HG03442 (cell line): ENCODE measurements around the gene LOC128125822.
A peak's percentile ranks its signal among the peaks of the same experiment; 100 is the strongest.
"Not testable (repeated sequence)": the region's sequence is repeated elsewhere in the genome, so short reads cannot be mapped to it uniquely, and the experiment has no call there.

Source experiments
- ATAC-seq: cut with Tn5 transposase; IDR thresholded peaks from one replicate; pipeline ENCODE4 v1.9.1; 2021; ENCODE audit warnings: mild to moderate bottlenecking, moderate library complexity; ENCODE audit not compliant: unreplicated experiment

LOC128125822 gene

DNA sequence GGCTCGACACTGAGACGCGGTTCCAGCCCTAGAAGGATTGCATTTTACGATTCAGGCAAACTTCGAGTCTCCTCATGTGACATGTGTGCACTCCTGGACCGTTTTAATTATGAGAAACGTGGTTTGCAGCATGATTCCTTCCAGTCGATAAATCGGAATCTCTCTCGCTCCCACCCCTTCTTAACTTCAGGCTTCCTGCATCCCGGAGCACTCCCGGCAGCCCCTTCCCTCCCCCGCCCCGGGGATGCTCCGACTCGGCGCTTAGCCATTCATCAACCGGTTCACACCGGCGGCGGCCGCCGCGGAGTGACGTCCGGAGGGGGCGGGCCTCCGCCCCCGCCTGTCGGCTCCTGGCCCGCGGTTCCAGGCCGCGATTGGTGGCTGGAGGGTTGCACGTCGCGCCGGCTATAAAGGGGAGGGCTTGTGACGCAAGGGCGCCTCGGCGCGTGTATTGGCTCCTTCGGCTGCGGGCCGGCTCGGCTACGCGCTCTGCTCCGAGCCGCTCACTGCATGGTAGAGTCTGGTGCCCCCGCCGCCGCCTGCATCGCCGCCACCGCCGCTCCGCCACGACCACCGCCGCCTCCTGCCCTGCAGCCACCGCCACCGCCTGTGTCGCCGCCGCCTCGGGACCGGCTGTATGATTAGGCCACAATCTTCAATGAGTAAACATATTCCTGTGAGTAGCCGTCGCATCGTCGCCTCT is at the start of gene LOC128125822, which contains the start of gene PTP4A1:
LOC128125822 (plus strand) TSS at position 437 of the 703 bp plus-strand sequence.
PTP4A1 (plus strand) TSS at position 437 of the 703 bp plus-strand sequence. CDS start 4,401 bp downstream, outside the sequence.
- peak; percentile 89 for ATAC-seq

DNA sequence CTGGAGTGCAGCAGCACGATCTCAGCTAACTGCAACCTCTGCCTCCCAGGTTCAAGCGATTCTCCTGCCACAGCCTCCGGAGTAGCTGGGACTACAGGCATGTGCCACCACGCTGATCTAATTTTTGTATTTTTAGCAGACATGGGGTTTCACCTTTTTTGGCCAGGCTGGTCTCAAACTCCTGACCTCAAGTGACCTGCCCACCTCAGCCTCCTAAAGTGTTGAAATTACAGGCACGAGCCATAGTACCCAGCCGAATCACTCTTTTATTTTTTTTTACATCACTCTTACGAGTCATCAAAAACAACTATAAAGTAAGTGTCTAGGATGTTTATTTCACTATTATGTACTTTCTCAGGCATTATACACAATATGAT is 49.4 kb upstream of the LOC128125822 start:
- not testable (repeated sequence) for ATAC-seq

DNA sequence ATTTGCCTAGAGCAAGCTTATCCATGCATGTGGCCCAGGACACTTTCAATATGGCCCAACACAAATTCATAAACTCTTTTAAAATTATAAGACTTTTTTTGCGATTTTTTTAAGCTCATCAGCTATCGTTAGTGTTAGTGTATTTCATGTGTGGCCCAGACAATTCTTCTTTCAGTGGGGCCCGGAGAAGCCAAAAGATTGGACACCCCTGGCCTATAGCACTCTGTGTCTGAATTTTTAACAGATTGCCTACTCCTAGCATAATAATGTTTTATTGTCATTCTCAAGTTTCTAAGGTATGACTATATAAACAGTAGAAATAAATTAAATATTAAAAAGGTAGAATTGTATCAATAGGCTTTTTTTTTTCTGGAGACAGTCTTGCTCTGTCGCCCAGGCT is 48.6 kb upstream of the LOC128125822 start:
- ATAC-seq, result no peak

- no peak for ATAC-seq
Measured at GRCh38 chr6:63525186-63525878, 46.9 kb upstream of the LOC128125822 start.

DNA sequence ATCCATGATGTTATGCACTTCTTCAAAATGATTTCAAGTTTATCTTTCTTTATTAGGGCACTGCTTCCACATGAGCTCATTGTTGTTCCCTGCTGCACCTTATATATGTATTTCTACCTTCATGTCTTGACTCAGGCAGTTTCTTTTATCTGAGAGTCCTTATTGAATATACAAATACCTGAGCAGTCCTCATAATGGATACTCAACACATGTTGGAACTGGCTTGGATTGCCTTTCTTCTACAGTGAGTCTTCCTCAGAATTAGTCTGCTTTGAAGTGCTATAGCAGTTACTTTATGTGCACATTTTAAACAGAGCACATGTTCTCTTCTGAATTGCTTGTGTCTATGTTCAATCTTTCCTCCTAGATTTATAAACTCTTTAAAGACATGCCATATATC is 45.3 kb upstream of the LOC128125822 start:
- ATAC-seq, result no peak

GRCh38 chr6:63527658-63528514 is 44.4 kb upstream of the LOC128125822 start:
- ATAC-seq, result peak; percentile 40

DNA sequence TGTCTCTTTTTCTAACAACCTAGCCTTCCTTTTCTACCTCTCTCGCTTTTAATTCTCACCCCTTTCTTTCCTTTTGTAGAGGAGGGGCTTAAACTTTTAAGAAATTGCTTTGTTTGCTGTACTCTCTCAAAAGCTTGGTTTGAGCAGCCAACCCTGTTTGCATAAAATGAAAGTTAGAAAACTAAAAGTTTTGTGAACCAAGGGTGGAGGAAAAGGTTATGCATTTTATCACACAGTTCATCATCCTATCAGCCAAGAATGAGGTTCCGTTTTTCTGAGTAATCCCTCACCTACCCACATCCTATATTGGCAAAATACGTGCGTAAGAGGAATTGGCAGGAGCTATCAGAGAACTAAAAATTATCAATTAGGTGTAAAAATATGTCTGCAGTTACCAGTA is 42.8 kb upstream of the LOC128125822 start:
- ATAC-seq, result no peak

GRCh38 chr6:63530182-63530581 is 42.1 kb upstream of the LOC128125822 start:
- ATAC-seq, result no peak

GRCh38 chr6:63530991-63531390 is 41.3 kb upstream of the LOC128125822 start:
- no peak for ATAC-seq

GRCh38 chr6:63533026-63533425 is 39.3 kb upstream of the LOC128125822 start:
- ATAC-seq, result no peak

- no peak for ATAC-seq
Measured at GRCh38 chr6:63533952-63534351, 38.3 kb upstream of the LOC128125822 start.

DNA sequence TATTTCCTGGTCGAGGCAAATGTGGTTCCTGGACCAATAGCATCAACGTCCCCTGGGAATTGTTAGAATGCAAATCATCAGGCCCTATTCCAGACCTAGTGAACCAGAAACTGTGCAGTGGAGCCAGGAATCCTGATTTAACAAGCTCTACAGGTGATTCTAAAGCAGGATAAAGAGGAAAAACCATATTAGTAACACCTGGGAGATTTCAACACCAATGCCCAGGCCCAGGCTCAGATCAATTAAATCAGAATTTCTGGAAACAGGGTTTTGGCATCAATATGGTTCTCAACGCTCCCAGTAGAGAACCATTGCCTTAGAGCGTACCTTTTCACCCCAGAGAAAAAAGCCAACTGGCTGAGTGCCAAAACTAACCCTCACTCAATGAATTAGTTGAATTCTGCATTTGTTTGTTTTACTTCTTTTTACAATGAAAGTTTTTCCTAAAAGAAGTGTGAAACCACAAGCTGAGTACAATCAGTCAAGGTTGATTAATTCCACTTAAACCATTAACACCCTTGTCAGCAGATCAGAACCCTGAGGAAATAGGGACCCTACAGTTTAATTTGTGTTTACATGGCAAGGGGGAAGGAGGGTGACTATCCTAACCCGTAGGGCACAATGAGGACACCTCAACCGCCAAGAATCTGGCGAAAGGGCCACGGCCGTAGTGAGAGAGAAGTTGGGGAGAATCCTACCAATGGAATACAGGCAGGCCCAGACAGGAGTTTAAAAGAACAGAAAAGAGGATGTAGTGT is 34.9 kb upstream of the LOC128125822 start:
- peak; percentile 57 for ATAC-seq

- no peak for ATAC-seq
Measured at GRCh38 chr6:63537959-63538300, 34.4 kb upstream of the LOC128125822 start.

DNA sequence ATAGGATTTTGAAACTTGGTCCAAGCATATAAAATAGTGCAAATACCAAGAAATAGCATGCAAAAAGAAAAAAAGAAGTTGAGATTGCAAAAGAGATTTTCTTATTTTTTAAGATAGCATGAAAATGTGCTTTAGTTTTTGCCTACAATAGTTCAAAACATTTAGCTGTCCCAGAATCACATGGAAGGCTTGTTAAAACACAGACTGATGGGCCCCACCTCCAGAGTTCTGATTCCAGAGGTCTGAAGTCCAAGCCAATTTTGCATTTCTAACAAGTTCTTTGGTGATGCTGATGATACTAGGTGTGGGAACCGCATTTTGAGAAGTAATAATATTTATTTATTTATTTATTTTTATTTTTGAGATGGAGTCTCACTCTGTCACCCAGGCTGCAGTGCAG is 33.7 kb upstream of the LOC128125822 start:
- no peak for ATAC-seq

- no peak for ATAC-seq
Measured at GRCh38 chr6:63543001-63543400, 29.3 kb upstream of the LOC128125822 start.

DNA sequence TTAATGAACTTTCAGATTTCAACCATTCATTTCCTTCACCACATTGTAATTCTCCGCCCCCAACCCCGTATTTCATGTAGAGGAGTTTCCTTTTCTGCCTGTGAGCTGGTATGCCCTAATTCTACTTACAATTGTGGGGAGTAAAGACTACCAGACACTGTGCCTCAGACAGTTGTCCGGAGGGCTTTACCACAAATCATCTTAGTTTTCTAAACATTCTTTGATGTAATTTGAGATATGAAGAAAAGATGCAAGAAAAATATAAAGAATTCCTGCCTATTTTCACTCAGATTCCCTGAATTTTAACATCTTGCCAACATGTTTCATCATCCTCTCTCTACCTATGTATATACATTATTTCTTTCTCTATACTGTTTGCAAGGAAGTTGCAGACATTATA is 28.3 kb upstream of the LOC128125822 start:
- ATAC-seq, result no peak

DNA sequence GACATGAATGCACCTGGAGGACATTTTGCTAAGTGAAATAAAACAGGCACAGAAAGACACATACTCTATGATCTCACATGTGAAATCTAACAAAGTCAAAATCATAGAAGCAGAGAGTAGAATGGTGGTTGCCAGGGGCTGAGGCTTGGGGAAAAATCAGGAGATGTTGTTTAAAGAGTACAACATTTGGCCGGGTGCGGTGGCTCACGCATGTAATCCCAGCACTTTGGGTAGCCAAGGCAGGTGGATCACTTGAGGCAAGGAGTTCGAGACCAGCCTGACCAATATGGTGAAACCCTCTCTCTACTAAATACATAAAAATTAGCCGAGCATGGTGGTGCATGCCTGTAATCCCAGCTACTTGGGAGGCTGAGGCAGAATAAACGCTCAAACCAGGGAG is 26.0 kb upstream of the LOC128125822 start:
- no peak for ATAC-seq

DNA sequence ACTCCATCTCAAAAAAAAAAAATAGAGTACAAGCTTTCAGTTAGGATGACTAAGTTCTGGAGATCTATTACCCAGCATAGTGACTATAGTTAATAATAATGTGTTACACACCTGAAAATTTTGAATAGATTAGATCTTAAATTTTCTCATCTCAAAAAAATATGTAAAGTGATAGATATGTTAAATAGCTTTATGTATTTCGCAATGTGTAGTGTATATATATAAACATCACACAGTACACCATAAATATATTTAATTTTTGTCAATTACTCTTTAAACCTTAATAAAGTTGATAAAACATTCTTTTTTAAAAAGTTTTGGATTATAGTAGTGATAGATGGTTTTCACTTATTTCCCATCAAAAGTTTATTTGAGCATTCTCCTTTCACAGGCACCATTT is 25.6 kb upstream of the LOC128125822 start:
- ATAC-seq, result no peak

GRCh38 chr6:63549076-63549475 is 23.2 kb upstream of the LOC128125822 start:
- ATAC-seq, result no peak

DNA sequence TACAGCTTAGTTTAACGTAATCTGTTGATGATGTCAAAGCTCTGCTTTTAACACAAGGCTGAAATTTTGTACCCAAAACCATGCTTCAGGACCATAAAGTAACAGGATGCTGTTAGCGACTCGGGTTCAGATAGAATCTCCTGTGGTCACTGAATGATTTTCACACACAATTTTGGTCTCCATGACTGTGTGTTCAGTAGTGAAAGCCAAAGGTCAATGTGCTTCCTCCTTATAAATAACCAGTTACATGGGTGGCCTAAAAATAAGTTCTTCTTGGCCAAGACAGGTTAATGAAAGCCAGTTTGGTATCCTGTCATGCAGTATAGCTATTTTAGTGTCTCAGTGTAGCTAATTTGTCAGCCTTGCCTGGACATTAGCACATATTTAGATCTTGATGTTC is 19.1 kb upstream of the LOC128125822 start:
- peak; percentile 99 for ATAC-seq

DNA sequence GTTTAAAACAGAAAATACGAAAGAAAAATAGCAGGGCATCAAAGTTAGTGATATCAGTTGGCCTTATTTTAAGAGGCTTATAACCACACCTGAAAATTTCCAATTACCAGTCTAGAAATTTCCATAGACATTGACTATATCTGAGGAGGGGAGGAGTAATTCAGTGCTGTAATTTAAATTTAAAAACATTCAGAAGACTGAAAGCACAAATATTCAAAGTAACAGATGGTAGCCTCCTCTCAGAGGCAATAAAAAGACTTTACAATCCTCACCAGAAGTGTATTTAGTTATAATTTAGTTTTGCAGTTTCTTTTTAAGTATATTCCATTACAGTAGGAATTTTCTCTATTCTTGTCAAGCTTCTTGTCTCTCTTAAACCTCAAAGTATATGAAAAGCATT is 18.4 kb upstream of the LOC128125822 start:
- ATAC-seq, result no peak
